ENCODE data around the gene CDC20. TPM values are rescaled to one million over a fixed set of nuclear protein-coding genes. Genes with fewer than 3 reads are reported as not detected.
A peak's percentile ranks its signal among the peaks of the same experiment; 100 is the strongest.

Gene CDC20
- total and polyA plus RNA-seq, 3 experiments from 2014 or later, result 0.37 to 129 (median 118) TPM

GRCh38 chr1:43386676-43387075 lies 27.9 kb downstream of the CDC20 start:
- peaks cover 52% of the 10 kb centered on the region for H3K36me3 ChIP-seq (ENCODE audit: insufficient read depth, low read length)
- H3K9me3 ChIP-seq (ENCODE audit: low read length), result no peaks in the 10 kb centered on the region
- Mint-ChIP-seq H3K27ac (peak overlapping the region in 1 of 8 donors; percentile 76), H3K4me3 (peak overlapping the region in 1 of 7 donors; percentile 94), H3K4me1 (peaks cover 30 to 50% (median 46%) of the 10 kb centered on the region in 3 donors), H3K9me3 (no peaks in the 10 kb centered on the region), H3K27me3 (no peaks in the 10 kb centered on the region), H3K36me3 (peaks cover 0 to 74% (median 23%) of the 10 kb centered on the region in 3 donors)
- POLR2A ChIA-PET, result no interaction called here
- no peaks in the 10 kb centered on the region for H3K27me3 ChIP-seq (ENCODE audit: insufficient read depth, low read length, poor library complexity, severe bottlenecking)
- H3K4me1 ChIP-seq (ENCODE audit: insufficient read depth, low read length), result peaks cover 28% of the 10 kb centered on the region
- DNase-seq, result no peak
- CTCF ChIA-PET, result interaction anchor here (1.4 kb wide), 1 partner anchor 10 kb away, joined by 3 read pairs; no protein-coding TSS in a partner anchor
- H3K4me3 ChIP-seq (ENCODE audit: low read length), result no peak overlapping the region
- H3K27ac ChIP-seq (ENCODE audit: low read depth, low read length), result no peak overlapping the region

DNA sequence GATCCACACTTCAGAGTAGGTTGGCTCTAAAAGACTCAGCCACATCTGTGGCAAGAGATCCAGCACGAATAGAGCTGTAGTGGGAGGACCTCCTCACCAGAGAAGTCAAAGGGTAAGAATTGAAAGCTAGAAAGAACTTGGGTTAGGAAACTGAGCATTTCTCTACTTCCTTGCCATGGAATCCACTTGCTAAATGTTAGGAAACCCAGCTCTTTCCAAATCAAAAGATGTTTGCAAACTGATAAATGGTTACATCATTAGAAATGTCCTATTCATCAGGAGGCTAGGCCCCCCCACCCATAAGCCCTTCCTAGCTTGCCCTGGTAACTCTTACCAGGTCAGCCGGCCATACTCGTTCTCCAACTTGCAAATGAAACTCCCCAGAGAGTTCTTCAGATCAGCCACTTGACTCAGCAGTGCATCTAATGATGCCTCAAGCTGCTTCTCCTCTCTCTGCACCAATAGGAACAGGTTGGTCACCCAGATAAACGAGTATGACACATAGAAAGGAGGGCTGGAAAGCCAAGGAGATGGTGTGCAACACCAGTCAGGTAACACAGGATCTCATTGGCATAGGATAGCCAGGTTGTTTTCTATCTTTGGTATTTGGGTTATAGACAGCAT lies 29.3 kb downstream of the CDC20 start:
- no peak for DNase-seq
- Mint-ChIP-seq H3K4me1 (peaks cover 36 to 60% (median 50%) of the 10 kb centered on the region in 3 donors), H3K36me3 (peaks cover 0 to 60% (median 20%) of the 10 kb centered on the region in 3 donors), H3K4me3 (peak overlapping the region; percentile 94 to 100 (median 98)), H3K27me3 (no peaks in the 10 kb centered on the region), H3K9me3 (no peaks in the 10 kb centered on the region), H3K27ac (peak overlapping the region; percentile 11 to 100 (median 98))
- CTCF ChIA-PET, result interaction anchor here (1.2 kb wide), 1 partner anchor 161 kb away, joined by 3 read pairs; no protein-coding TSS in a partner anchor
- Histone ChIP-seq H3K36me3 (ENCODE audit: insufficient read depth, low read length) (peaks cover 45% of the 10 kb centered on the region), H3K4me3 (ENCODE audit: low read length) (no peak overlapping the region), H3K4me1 (ENCODE audit: insufficient read depth, low read length) (peaks cover 28% of the 10 kb centered on the region), H3K9me3 (ENCODE audit: low read length) (no peaks in the 10 kb centered on the region), H3K27ac (ENCODE audit: low read depth, low read length) (no peak overlapping the region), H3K27me3 (ENCODE audit: insufficient read depth, low read length, poor library complexity, severe bottlenecking) (no peaks in the 10 kb centered on the region)
- POLR2A ChIA-PET, result interaction anchor here (1.1 kb wide), 1 partner anchor 21 kb away, joined by 3 read pairs; no protein-coding TSS in a partner anchor

DNA sequence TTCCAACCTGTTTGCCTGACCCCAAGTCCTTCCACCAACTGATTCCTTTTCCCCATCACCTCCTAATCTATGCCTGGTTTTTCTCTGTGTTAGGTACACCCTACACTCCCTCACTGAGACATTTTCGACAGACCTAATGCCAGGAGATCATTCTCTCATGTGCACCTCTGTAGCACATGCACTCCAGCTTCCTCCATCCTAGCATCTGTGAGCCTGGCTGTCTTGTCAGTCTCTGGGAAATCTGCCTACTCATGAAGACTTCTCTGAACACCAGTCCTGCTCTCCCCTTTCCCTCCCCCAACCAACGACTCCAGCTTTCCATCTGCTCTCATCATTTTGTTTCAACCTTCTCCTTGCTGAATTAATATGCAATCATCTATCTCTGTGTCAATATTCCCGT lies 29.8 kb downstream of the CDC20 start:
- Histone ChIP-seq H3K4me3 (ENCODE audit: low read length) (peak overlapping the region; percentile 90), H3K36me3 (ENCODE audit: insufficient read depth, low read length) (peaks cover 40% of the 10 kb centered on the region), H3K9me3 (ENCODE audit: low read length) (no peaks in the 10 kb centered on the region), H3K27ac (ENCODE audit: low read depth, low read length) (peak overlapping the region; percentile 87), H3K4me1 (ENCODE audit: insufficient read depth, low read length) (peaks cover 28% of the 10 kb centered on the region), H3K27me3 (ENCODE audit: insufficient read depth, low read length, poor library complexity, severe bottlenecking) (no peaks in the 10 kb centered on the region)
- ChIA-PET CTCF (interaction anchor here (1.2 to 2.0 kb wide), 2 partner anchors 20 to 162 kb away, joined by 3 to 7 read pairs; partner anchors contain the start of gene ELOVL1), POLR2A (interaction anchor here (0.7 to 1.1 kb wide), 2 partner anchors 22 to 35 kb away, joined by 3 read pairs; no protein-coding TSS in a partner anchor)
- Mint-ChIP-seq H3K4me3 (peak overlapping the region; percentile 94 to 100 (median 98)), H3K27ac (peak overlapping the region; percentile 76 to 100 (median 98)), H3K4me1 (peaks cover 38 to 65% (median 56%) of the 10 kb centered on the region in 3 donors), H3K27me3 (no peaks in the 10 kb centered on the region), H3K36me3 (peaks cover 0 to 57% (median 18%) of the 10 kb centered on the region in 3 donors), H3K9me3 (no peaks in the 10 kb centered on the region)
- DNase-seq, result no peak

DNA sequence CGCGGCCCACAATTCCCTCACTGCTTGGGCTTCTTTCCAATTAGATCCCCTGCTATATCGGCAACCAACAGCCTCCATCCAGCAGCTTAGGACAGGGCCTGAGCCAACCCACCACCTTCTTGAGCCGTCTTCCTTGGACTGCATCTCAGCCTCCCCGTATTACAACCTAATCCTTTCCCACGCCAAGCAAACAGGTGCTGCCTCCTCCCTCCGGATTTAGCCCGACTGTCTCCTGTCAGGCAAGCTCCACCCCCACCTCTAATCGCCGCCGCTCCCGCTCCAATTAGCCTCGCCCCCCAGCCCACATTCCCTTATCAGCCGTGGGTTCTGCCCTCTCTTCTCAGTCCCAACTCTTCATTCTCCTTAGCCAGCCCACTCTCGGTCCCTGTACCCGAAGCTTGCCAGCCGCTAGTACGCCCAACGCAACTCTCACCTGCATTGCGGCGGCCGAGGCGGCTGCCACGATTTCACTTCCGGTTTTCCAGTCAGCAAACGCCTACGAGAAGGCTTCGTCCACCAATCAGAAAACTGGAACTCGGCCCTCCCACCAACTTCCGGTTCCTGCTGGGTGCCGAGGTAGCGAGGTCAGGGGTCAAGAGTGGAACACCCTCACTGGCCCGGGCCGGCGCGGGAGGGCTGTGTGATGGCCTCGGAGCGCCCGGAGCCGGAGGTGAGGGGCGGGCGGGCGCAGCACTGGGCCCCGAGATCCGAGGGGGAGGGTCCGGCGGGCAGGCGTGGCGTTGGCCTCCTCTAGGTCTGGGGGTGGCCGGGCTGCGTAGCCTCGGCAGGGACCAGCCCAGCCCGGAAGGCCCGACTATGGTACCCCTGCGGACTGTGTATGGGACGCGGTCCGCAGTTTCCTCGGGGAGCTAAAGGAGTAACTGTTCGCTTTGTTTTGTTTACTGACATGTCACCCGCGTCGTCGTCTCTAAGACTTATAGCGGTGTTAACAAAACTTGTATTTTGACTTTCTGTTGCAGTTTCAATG lies 30.8 kb downstream of the CDC20 start, which contains the start of the genes MED8 and SZT2:
Gene MED8 (minus strand): TSS at position 475 of the 988 bp plus-strand sequence. CDS start 36 bp downstream, at position 439.
Gene SZT2 (plus strand): TSS at position 574 of the 988 bp plus-strand sequence. CDS start 70 bp downstream, at position 644.
- Histone ChIP-seq H3K4me1 (ENCODE audit: insufficient read depth, low read length) (peaks cover 28% of the 10 kb centered on the region), H3K4me3 (ENCODE audit: low read length) (peak within 1 kb of the TSS; percentile 90), H3K9me3 (ENCODE audit: low read length) (no peaks in the 10 kb centered on the region), H3K36me3 (ENCODE audit: insufficient read depth, low read length) (peaks cover 30% of the 10 kb centered on the region), H3K27me3 (ENCODE audit: insufficient read depth, low read length, poor library complexity, severe bottlenecking) (no peaks in the 10 kb centered on the region), H3K27ac (ENCODE audit: low read depth, low read length) (peak within 1 kb of the TSS; percentile 87)
- peaks cover 41 to 68% (median 59%) of the 10 kb centered on the region in 3 donors for H3K4me1 Mint-ChIP-seq
- no peaks in the 10 kb centered on the region for H3K9me3 Mint-ChIP-seq
- peak within 1 kb of the TSS; percentile 94 to 100 (median 98) for H3K4me3 Mint-ChIP-seq
- peak within 1 kb of the TSS; percentile 87 to 100 (median 99) for H3K27ac Mint-ChIP-seq
- ChIA-PET POLR2A (interaction anchor here (0.7 to 1.4 kb wide), 4 partner anchors 22 to 217 kb away, joined by 3 to 8 read pairs (median 3); partner anchors contain the start of genes CFAP57, EBNA1BP2 and ELOVL1), CTCF (interaction anchor here (1.0 to 2.0 kb wide), 4 partner anchors 21 to 163 kb away, joined by 3 to 7 read pairs (median 3); partner anchors contain the start of gene ELOVL1)
- H3K27me3 Mint-ChIP-seq, result no peaks in the 10 kb centered on the region
- DNase-seq, result peak; percentile 88 to 93 (median 91)
- peaks cover 0 to 50% (median 15%) of the 10 kb centered on the region in 3 donors for H3K36me3 Mint-ChIP-seq

- peak overlapping the region in 2 of 7 donors; percentile 12 to 26 for H3K4me3 Mint-ChIP-seq
- peaks cover 43 to 68% (median 61%) of the 10 kb centered on the region in 3 donors for H3K4me1 Mint-ChIP-seq
- H3K4me1 ChIP-seq (ENCODE audit: insufficient read depth, low read length), result peaks cover 25% of the 10 kb centered on the region
- no peak for DNase-seq
- no peaks in the 10 kb centered on the region for H3K9me3 Mint-ChIP-seq
- H3K36me3 ChIP-seq (ENCODE audit: insufficient read depth, low read length), result peaks cover 6% of the 10 kb centered on the region
- H3K27me3 Mint-ChIP-seq, result peaks cover 0 to 1% of the 10 kb centered on the region in 2 donors
- H3K27me3 ChIP-seq (ENCODE audit: insufficient read depth, low read length, poor library complexity, severe bottlenecking), result no peaks in the 10 kb centered on the region
- ChIA-PET POLR2A (no interaction called here), CTCF (no interaction called here)
- peaks cover 0 to 40% (median 10%) of the 10 kb centered on the region in 3 donors for H3K36me3 Mint-ChIP-seq
- H3K27ac Mint-ChIP-seq, result peak overlapping the region in 2 of 8 donors; percentile 59 to 75
- H3K9me3 ChIP-seq (ENCODE audit: low read length), result no peaks in the 10 kb centered on the region
- no peak overlapping the region for H3K4me3 ChIP-seq (ENCODE audit: low read length)
- no peak overlapping the region for H3K27ac ChIP-seq (ENCODE audit: low read depth, low read length)
Observed at GRCh38 chr1:43392702-43393101, 33.9 kb downstream of the CDC20 start.

- H3K9me3 ChIP-seq (ENCODE audit: low read length), result no peaks in the 10 kb centered on the region
- H3K36me3 ChIP-seq (ENCODE audit: insufficient read depth, low read length), result peaks cover 6% of the 10 kb centered on the region
- Mint-ChIP-seq H3K9me3 (no peaks in the 10 kb centered on the region), H3K27ac (peak overlapping the region in 1 of 8 donors; percentile 27), H3K27me3 (peaks cover 0 to 1% of the 10 kb centered on the region in 2 donors), H3K4me1 (peaks cover 23 to 54% (median 47%) of the 10 kb centered on the region in 3 donors), H3K4me3 (no peak overlapping the region), H3K36me3 (peaks cover 0 to 33% (median 14%) of the 10 kb centered on the region in 3 donors)
- no peak overlapping the region for H3K4me3 ChIP-seq (ENCODE audit: low read length)
- H3K4me1 ChIP-seq (ENCODE audit: insufficient read depth, low read length), result peaks cover 5% of the 10 kb centered on the region
- no peak for DNase-seq
- no peak overlapping the region for H3K27ac ChIP-seq (ENCODE audit: low read depth, low read length)
- POLR2A ChIA-PET, result no interaction called here
- H3K27me3 ChIP-seq (ENCODE audit: insufficient read depth, low read length, poor library complexity, severe bottlenecking), result no peaks in the 10 kb centered on the region
- CTCF ChIA-PET, result no interaction called here
Observed at GRCh38 chr1:43395523-43395922, 36.7 kb downstream of the CDC20 start.

- H3K27ac Mint-ChIP-seq, result no peak overlapping the region
- no peaks in the 10 kb centered on the region for H3K9me3 Mint-ChIP-seq
- Histone ChIP-seq H3K4me3 (ENCODE audit: low read length) (no peak overlapping the region), H3K27ac (ENCODE audit: low read depth, low read length) (no peak overlapping the region), H3K4me1 (ENCODE audit: insufficient read depth, low read length) (no peaks in the 10 kb centered on the region), H3K9me3 (ENCODE audit: low read length) (no peaks in the 10 kb centered on the region), H3K36me3 (ENCODE audit: insufficient read depth, low read length) (peaks cover 6% of the 10 kb centered on the region), H3K27me3 (ENCODE audit: insufficient read depth, low read length, poor library complexity, severe bottlenecking) (no peaks in the 10 kb centered on the region)
- H3K4me3 Mint-ChIP-seq, result no peak overlapping the region
- H3K36me3 Mint-ChIP-seq, result peaks cover 0 to 33% (median 14%) of the 10 kb centered on the region in 3 donors
- DNase-seq, result no peak
- ChIA-PET POLR2A (no interaction called here), CTCF (no interaction called here)
- H3K4me1 Mint-ChIP-seq, result peaks cover 19 to 51% (median 42%) of the 10 kb centered on the region in 3 donors
- peaks cover 0 to 1% of the 10 kb centered on the region in 2 donors for H3K27me3 Mint-ChIP-seq
Observed at GRCh38 chr1:43396059-43396458, 37.3 kb downstream of the CDC20 start.

Measured in CD8-positive, alpha-beta memory T cell (primary cell).